ENCODE results near the gene STN1.

Gene STN1

GRCh38 chr10:103918053-103918846 is at the start of gene STN1:
Gene STN1 (minus strand): TSS chr10:103918184. CDS start chr10:103917594, 590 bp downstream.
- DNase-seq = peak; percentile 95

- DNase-seq = peak; percentile 58
Observed at GRCh38 chr10:103967448-103968071, 49.6 kb upstream of the STN1 start.

GRCh38 chr10:103966671-103967447 is 48.9 kb upstream of the STN1 start, which contains the start of gene SLK:
Gene SLK (plus strand): TSS chr10:103967140. CDS start chr10:103967746, 606 bp downstream.
- DNase-seq = peak; percentile 84

GRCh38 chr10:103960103-103960502 is 42.1 kb upstream of the STN1 start:
- DNase-seq = no peak

- DNase-seq = no peak
Observed at GRCh38 chr10:103958996-103959395, 41.0 kb upstream of the STN1 start.

GRCh38 chr10:103954543-103954942 is 36.6 kb upstream of the STN1 start:
- DNase-seq = no peak

- no peak for DNase-seq
Observed at GRCh38 chr10:103951942-103952341, 34.0 kb upstream of the STN1 start.

- no peak for DNase-seq
Observed at GRCh38 chr10:103951183-103951582, 33.2 kb upstream of the STN1 start.

GRCh38 chr10:103949728-103950127 is 31.7 kb upstream of the STN1 start:
- DNase-seq = no peak

- no peak for DNase-seq
Observed at GRCh38 chr10:103947799-103948516, 30.0 kb upstream of the STN1 start.

GRCh38 chr10:103942866-103943265 is 24.9 kb upstream of the STN1 start:
- no peak for DNase-seq

- no peak for DNase-seq
Observed at GRCh38 chr10:103941801-103942200, 23.8 kb upstream of the STN1 start.

GRCh38 chr10:103939522-103939921 is 21.5 kb upstream of the STN1 start:
- no peak for DNase-seq

GRCh38 chr10:103936022-103936421 is 18.0 kb upstream of the STN1 start:
- no peak for DNase-seq

- DNase-seq = no peak
Observed at GRCh38 chr10:103934308-103934707, 16.3 kb upstream of the STN1 start.

- peak; percentile 48 for DNase-seq
Observed at GRCh38 chr10:103933557-103934121, 15.7 kb upstream of the STN1 start.

- DNase-seq = no peak
Observed at GRCh38 chr10:103932971-103933370, 15.0 kb upstream of the STN1 start.

GRCh38 chr10:103932271-103932670 is 14.3 kb upstream of the STN1 start:
- DNase-seq = no peak

- no peak for DNase-seq
Observed at GRCh38 chr10:103931603-103932002, 13.6 kb upstream of the STN1 start.

GRCh38 chr10:103930881-103931280 is 12.9 kb upstream of the STN1 start:
- DNase-seq = no peak

GRCh38 chr10:103930449-103930848 is 12.5 kb upstream of the STN1 start:
- DNase-seq = no peak

GRCh38 chr10:103929381-103929921 is 11.5 kb upstream of the STN1 start:
- no peak for DNase-seq
